OCI-LY1 (cell line): ENCODE data around the gene LEKR1.

Source experiments
- H2AFZ ChIP-seq: fragments of 200-600 bp; sonication (generic), shearing (Covaris generic); 2 replicates; pipeline ENCODE4 v1.6.0; 2014; ENCODE audit warnings: antibody characterized with exemption, mild to moderate bottlenecking, low read length
- H3F3A ChIP-seq: fragments of 200-600 bp; sonication (generic), shearing (Covaris generic); 2 replicates; pipeline ENCODE4 v1.6.0; 2014; ENCODE audit warnings: mild to moderate bottlenecking, antibody characterized with exemption, low read length, moderate library complexity; ENCODE audit not compliant: insufficient read depth
- H3K27ac ChIP-seq: fragments of 200-600 bp; sonication (generic); 2 replicates; pipeline ENCODE4 v1.5.1; 2014; ENCODE audit warnings: low read length, mixed run types, mild to moderate bottlenecking, low read depth; ENCODE audit not compliant: poor library complexity, severe bottlenecking
- H3K27me3 ChIP-seq: fragments of 200-600 bp; sonication (generic); 2 replicates; pipeline ENCODE4 v1.6.0; 2014; ENCODE audit warnings: antibody characterized with exemption, mild to moderate bottlenecking, low read length, moderate library complexity; ENCODE audit not compliant: insufficient read depth
- H3K36me3 ChIP-seq: fragments of 200-600 bp; sonication (generic); 2 replicates; pipeline ENCODE4 v1.6.1; 2014; ENCODE audit warnings: mild to moderate bottlenecking, antibody characterized with exemption, low read length, moderate library complexity, mixed read lengths; ENCODE audit not compliant: insufficient read depth
- H3K4me1 ChIP-seq: fragments of 200-600 bp; sonication (generic); 2 replicates; pipeline ENCODE4 v1.5.1; 2014; ENCODE audit warnings: mild to moderate bottlenecking, low read length, moderate library complexity; ENCODE audit not compliant: insufficient read depth, severe bottlenecking
- H3K4me2 ChIP-seq: fragments of 200-600 bp; sonication (generic), shearing (Covaris generic); 2 replicates; pipeline ENCODE4 v1.6.1; 2014; ENCODE audit warnings: low read length
- H3K4me3 ChIP-seq: fragments of 200-600 bp; sonication (generic); 2 replicates; pipeline ENCODE4 v1.5.1; 2014; ENCODE audit warnings: low read length, low read depth, mild to moderate bottlenecking, mixed read lengths; ENCODE audit not compliant: poor library complexity, severe bottlenecking
- H3K79me2 ChIP-seq: fragments of 200-600 bp; shearing (Covaris generic); 2 replicates; pipeline ENCODE4 v1.6.1; 2016; ENCODE audit warnings: mixed run types, low read length, mixed read lengths; ENCODE audit not compliant: insufficient read depth
- H3K9ac ChIP-seq: fragments of 200-600 bp; sonication (generic), shearing (Covaris generic); 2 replicates; pipeline ENCODE4 v1.6.1; 2014; ENCODE audit warnings: mild to moderate bottlenecking, low read length, mixed read lengths
- H3K9me2 ChIP-seq: fragments of 200-600 bp; sonication (generic), shearing (Covaris generic); 2 replicates; pipeline ENCODE4 v1.6.1; 2014; ENCODE audit warnings: low read depth, mild to moderate bottlenecking, low read length, mixed read lengths
- H3K9me3 ChIP-seq: fragments of 200-600 bp; shearing (Covaris generic); 2 replicates; pipeline ENCODE4 v1.6.1; 2014; ENCODE audit warnings: low read length, mixed read lengths
- H4K20me1 ChIP-seq: fragments of 200-600 bp; sonication (generic), shearing (Covaris generic); 2 replicates; pipeline ENCODE4 v1.6.0; 2016; ENCODE audit warnings: mild to moderate bottlenecking, low read length; ENCODE audit not compliant: insufficient read depth
- CTCF ChIP-seq: fragments of 200-600 bp; sonication (generic), shearing (Covaris generic); IDR thresholded peaks from 2 replicates; pipeline ENCODE4 v1.5.1; 2017; ENCODE audit warnings: mild to moderate bottlenecking, antibody characterized with exemption, low read length, moderate library complexity, mixed read lengths
- EZH2 ChIP-seq: fragments of 200-600 bp; sonication (generic), shearing (Covaris generic); IDR thresholded peaks from 2 replicates; pipeline ENCODE4 v1.8.0; 2017; ENCODE audit warnings: borderline replicate concordance, mixed run types, mild to moderate bottlenecking, antibody characterized with exemption, low read length, moderate library complexity, mixed read lengths

The LEKR1 gene

GRCh38 chr3:156838035-156838434 lies 11.9 kb downstream of the LEKR1 start:
- Histone ChIP-seq H3K4me2 (no peak overlapping the region), H3K79me2 (no peaks in the 10 kb centered on the region)
- no peak for TF ChIP-seq CTCF
- TF ChIP-seq EZH2 = no peak

GRCh38 chr3:156840826-156841689 lies 14.9 kb downstream of the LEKR1 start:
- Histone ChIP-seq H3K27ac (no peak overlapping the region), H4K20me1 (no peaks in the 10 kb centered on the region), H2AFZ (0 out of 2 replicates have a peak overlapping the region, but pooled peaks have one; percentile 10), H3K36me3 (no peaks in the 10 kb centered on the region), H3K9me2 (no peaks in the 10 kb centered on the region), H3K4me2 (no peak overlapping the region), H3K9ac (no peak overlapping the region), H3F3A (no peaks in the 10 kb centered on the region), H3K27me3 (no peaks in the 10 kb centered on the region), H3K9me3 (no peaks in the 10 kb centered on the region), H3K4me1 (peaks cover 32% of the 10 kb centered on the region), H3K4me3 (no peak overlapping the region), H3K79me2 (no peaks in the 10 kb centered on the region)
- TF ChIP-seq CTCF (no peak), EZH2 (no peak)

More at GRCh38 chr3:156838035-156838434, 11.9 kb downstream of the LEKR1 start:
- no peak overlapping the region for H2AFZ ChIP-seq
- no peaks in the 10 kb centered on the region for H3K9me2 ChIP-seq
- 0 out of 2 replicates have a peak, but pooled peaks cover 1% of the 10 kb centered on the region for H3F3A ChIP-seq
- H3K9me3 ChIP-seq = no peaks in the 10 kb centered on the region
- peaks cover 23% of the 10 kb centered on the region for H3K4me1 ChIP-seq
- no peak overlapping the region for H3K27ac ChIP-seq
- H3K27me3 ChIP-seq = no peaks in the 10 kb centered on the region
- H3K4me3 ChIP-seq = no peak overlapping the region
- no peaks in the 10 kb centered on the region for H3K36me3 ChIP-seq
- no peak overlapping the region for H3K9ac ChIP-seq
- H4K20me1 ChIP-seq = no peaks in the 10 kb centered on the region

GRCh38 chr3:156843071-156843808 lies 17.1 kb downstream of the LEKR1 start:
- H4K20me1 ChIP-seq = no peaks in the 10 kb centered on the region
- no peak overlapping the region for H2AFZ ChIP-seq
- no peaks in the 10 kb centered on the region for H3K27me3 ChIP-seq
- no peak overlapping the region for H3K4me3 ChIP-seq
- H3K79me2 ChIP-seq = no peaks in the 10 kb centered on the region
- no peaks in the 10 kb centered on the region for H3F3A ChIP-seq
- H3K27ac ChIP-seq = peak overlapping the region; percentile 27
- no peak for TF ChIP-seq EZH2
- TF ChIP-seq CTCF = no peak
- no peaks in the 10 kb centered on the region for H3K36me3 ChIP-seq
- no peak overlapping the region for H3K9ac ChIP-seq
- H3K4me2 ChIP-seq = no peak overlapping the region
- no peaks in the 10 kb centered on the region for H3K9me3 ChIP-seq
- no peaks in the 10 kb centered on the region for H3K9me2 ChIP-seq
- peaks cover 32% of the 10 kb centered on the region for H3K4me1 ChIP-seq
